Occipital lobe (tissue), 1 donor: ENCODE measurements around the gene CLCA2. TPM values are rescaled to one million over a fixed set of nuclear protein-coding genes. Genes with fewer than 3 reads are reported as not detected.

ENCODE experiments used
- total RNA-seq: library from RNA; depleted of rRNA; stranded (reverse); fragments of >200 nt; gene quantifications from one replicate; pipeline ENCODE4 v1.2.3, GENCODE V29; 2014

CLCA2 gene
- total RNA-seq, 1 donor from 2014 or later, result under 0.01 TPM

Other genes starting within 250 kb of the CLCA2 start
- gene ODF2L, start 27.8 kb upstream of the CLCA2 start, total RNA-seq, result 100 TPM
- gene CLCA1, start 44.8 kb downstream of the CLCA2 start, total RNA-seq, result 0.16 TPM
- not detected for gene CLCA4, start 122.9 kb downstream of the CLCA2 start, total RNA-seq